ENCODE measurements around the gene KBTBD13.

DNA sequence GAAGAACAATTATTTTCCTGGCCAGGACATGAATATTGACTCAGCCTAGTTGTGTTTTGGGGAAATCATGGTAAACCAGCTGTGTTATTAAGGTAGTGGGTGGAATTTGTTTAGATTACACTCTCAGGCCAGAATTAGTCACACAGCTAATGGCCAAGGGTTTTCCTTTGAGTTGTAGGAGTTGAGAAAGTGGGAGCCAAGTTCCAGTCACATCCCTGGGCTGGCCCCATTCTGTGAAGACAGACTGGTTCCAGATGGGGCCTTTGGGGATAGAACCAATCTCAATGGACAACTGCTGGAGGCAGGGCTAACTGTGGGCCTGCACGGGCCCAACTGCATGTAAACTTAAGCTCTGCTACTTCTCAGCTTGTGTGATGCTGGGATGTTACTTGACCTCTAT lies 7.4 kb upstream of the KBTBD13 start:
- TF ChIP-seq, protein P1, sequence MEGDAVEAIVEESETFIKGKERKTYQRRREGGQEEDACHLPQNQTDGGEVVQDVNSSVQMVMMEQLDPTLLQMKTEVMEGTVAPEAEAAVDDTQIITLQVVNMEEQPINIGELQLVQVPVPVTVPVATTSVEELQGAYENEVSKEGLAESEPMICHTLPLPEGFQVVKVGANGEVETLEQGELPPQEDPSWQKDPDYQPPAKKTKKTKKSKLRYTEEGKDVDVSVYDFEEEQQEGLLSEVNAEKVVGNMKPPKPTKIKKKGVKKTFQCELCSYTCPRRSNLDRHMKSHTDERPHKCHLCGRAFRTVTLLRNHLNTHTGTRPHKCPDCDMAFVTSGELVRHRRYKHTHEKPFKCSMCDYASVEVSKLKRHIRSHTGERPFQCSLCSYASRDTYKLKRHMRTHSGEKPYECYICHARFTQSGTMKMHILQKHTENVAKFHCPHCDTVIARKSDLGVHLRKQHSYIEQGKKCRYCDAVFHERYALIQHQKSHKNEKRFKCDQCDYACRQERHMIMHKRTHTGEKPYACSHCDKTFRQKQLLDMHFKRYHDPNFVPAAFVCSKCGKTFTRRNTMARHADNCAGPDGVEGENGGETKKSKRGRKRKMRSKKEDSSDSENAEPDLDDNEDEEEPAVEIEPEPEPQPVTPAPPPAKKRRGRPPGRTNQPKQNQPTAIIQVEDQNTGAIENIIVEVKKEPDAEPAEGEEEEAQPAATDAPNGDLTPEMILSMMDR (IDR thresholded peaks at IDR 0.05) = no peak
- no peak for TF ChIP-seq POLR2A (IDR thresholded peaks at IDR 0.05)

Data from testis (tissue), 2 donors.